Type B pancreatic cell (in vitro differentiated cells): ENCODE data around the gene SPRYD4. TPM values are rescaled to one million over a fixed set of nuclear protein-coding genes. Genes with fewer than 3 reads are reported as not detected.
A peak's percentile ranks its signal among the peaks of the same experiment; 100 is the strongest.

Source experiments
- DNase-seq: peaks from one replicate; pipeline ENCODE4 v3.0.0; 2021; ENCODE audit warnings: mixed read lengths; ENCODE audit not compliant: unreplicated experiment; ENCODE audit errors: extremely low spot score
- H3K27ac Mint-ChIP-seq: 2 replicates; pipeline ENCODE4 v1.8.0; 2021; ENCODE audit warnings: mild to moderate bottlenecking, mixed read lengths
- H3K27me3 Mint-ChIP-seq: 2 replicates; pipeline ENCODE4 v1.8.0; 2021; ENCODE audit warnings: mixed read lengths
- H3K36me3 Mint-ChIP-seq: 2 replicates; pipeline ENCODE4 v1.8.0; 2021; ENCODE audit warnings: mixed read lengths
- H3K4me1 Mint-ChIP-seq: one replicate; pipeline ENCODE4 v1.8.0; 2021; ENCODE audit warnings: mixed read lengths; ENCODE audit not compliant: unreplicated experiment
- H3K4me3 Mint-ChIP-seq: 2 replicates; pipeline ENCODE4 v1.8.0; 2021; ENCODE audit warnings: mild to moderate bottlenecking, mixed read lengths
- H3K9me3 Mint-ChIP-seq: 2 replicates; pipeline ENCODE4 v1.8.0; 2021; ENCODE audit warnings: mixed read lengths
- total RNA-seq: library from RNA; stranded (reverse); gene quantifications from 2 replicates; pipeline ENCODE4 v1.2.1, GENCODE V29; 2021; ENCODE audit warnings: low replicate concordance
- TF ChIP-seq, protein P1 (sequence below): fragments of 200-600 bp; sonication (generic); conservative IDR thresholded peaks from 2 replicates; pipeline ENCODE4 v1.5.0; 2021; ENCODE audit warnings: antibody characterized with exemption, mild to moderate bottlenecking

Gene SPRYD4
- total RNA-seq, 1 donor from 2014 or later = 4.8 TPM

GRCh38 chr12:56450241-56450640 is 18.1 kb upstream of the SPRYD4 start:
- TF ChIP-seq, protein P1, sequence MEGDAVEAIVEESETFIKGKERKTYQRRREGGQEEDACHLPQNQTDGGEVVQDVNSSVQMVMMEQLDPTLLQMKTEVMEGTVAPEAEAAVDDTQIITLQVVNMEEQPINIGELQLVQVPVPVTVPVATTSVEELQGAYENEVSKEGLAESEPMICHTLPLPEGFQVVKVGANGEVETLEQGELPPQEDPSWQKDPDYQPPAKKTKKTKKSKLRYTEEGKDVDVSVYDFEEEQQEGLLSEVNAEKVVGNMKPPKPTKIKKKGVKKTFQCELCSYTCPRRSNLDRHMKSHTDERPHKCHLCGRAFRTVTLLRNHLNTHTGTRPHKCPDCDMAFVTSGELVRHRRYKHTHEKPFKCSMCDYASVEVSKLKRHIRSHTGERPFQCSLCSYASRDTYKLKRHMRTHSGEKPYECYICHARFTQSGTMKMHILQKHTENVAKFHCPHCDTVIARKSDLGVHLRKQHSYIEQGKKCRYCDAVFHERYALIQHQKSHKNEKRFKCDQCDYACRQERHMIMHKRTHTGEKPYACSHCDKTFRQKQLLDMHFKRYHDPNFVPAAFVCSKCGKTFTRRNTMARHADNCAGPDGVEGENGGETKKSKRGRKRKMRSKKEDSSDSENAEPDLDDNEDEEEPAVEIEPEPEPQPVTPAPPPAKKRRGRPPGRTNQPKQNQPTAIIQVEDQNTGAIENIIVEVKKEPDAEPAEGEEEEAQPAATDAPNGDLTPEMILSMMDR = no peak
- Mint-ChIP-seq H3K27ac (no peak overlapping the region), H3K4me3 (peak overlapping the region; percentile 96), H3K9me3 (no peaks in the 10 kb centered on the region), H3K4me1 (peaks cover 19% of the 10 kb centered on the region), H3K27me3 (no peaks in the 10 kb centered on the region), H3K36me3 (peaks cover 9% of the 10 kb centered on the region)
- no peak for DNase-seq

- Mint-ChIP-seq H3K9me3 (no peaks in the 10 kb centered on the region), H3K36me3 (peaks cover 3% of the 10 kb centered on the region), H3K27ac (peak overlapping the region; percentile 67), H3K27me3 (no peaks in the 10 kb centered on the region), H3K4me3 (peak overlapping the region; percentile 70), H3K4me1 (peaks cover 19% of the 10 kb centered on the region)
- TF ChIP-seq, protein P1 = no peak
- DNase-seq = no peak
Observed at GRCh38 chr12:56451147-56451546, 17.2 kb upstream of the SPRYD4 start.

DNA sequence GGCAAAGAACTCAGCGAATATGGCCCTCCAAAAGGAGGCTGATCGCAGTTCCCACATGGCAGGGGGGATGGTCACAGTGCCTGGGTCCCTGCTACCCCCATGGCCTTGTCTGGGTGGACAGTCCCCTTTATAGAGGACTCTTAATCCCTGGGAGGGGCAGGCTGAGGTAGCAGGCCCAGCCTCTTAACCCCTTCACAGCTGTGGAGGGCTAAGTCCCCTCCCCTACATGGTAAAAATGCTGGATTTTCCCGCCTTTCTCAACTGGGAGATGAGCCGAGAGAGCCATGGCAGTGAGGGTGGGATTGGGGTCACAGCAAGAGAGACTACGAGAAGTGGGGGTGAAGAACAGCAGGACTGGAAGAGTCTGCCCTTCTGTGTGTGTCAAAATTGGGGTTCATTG is 13.8 kb upstream of the SPRYD4 start, which contains the start of gene MIP:
Gene MIP (minus strand): TSS at position 101 of the 400 bp plus-strand sequence. CDS start 44 bp downstream, at position 57.
- no peak within 1 kb of the TSS for H3K4me3 Mint-ChIP-seq
- TF ChIP-seq, protein P1 = no peak
- H3K27me3 Mint-ChIP-seq = no peaks in the 10 kb centered on the region
- H3K4me1 Mint-ChIP-seq = peaks cover 10% of the 10 kb centered on the region
- no peak for DNase-seq
- no peaks in the 10 kb centered on the region for H3K9me3 Mint-ChIP-seq
- H3K27ac Mint-ChIP-seq = no peak within 1 kb of the TSS
- H3K36me3 Mint-ChIP-seq = no peaks in the 10 kb centered on the region

GRCh38 chr12:56457817-56458216 is 10.6 kb upstream of the SPRYD4 start:
- no peaks in the 10 kb centered on the region for H3K27me3 Mint-ChIP-seq
- H3K4me3 Mint-ChIP-seq = no peak overlapping the region
- no peak overlapping the region for H3K27ac Mint-ChIP-seq
- no peaks in the 10 kb centered on the region for H3K4me1 Mint-ChIP-seq
- H3K36me3 Mint-ChIP-seq = no peaks in the 10 kb centered on the region
- TF ChIP-seq, protein P1 = no peak
- H3K9me3 Mint-ChIP-seq = no peaks in the 10 kb centered on the region
- no peak for DNase-seq

GRCh38 chr12:56461235-56462159 is 6.9 kb upstream of the SPRYD4 start:
- Mint-ChIP-seq H3K27ac (no peak overlapping the region), H3K4me1 (peaks cover 10% of the 10 kb centered on the region), H3K36me3 (no peaks in the 10 kb centered on the region), H3K4me3 (no peak overlapping the region), H3K9me3 (no peaks in the 10 kb centered on the region), H3K27me3 (no peaks in the 10 kb centered on the region)
- TF ChIP-seq, protein P1 = no peak
- DNase-seq = no peak
